ENCODE data around the gene PCAT7.

The PCAT7 gene

DNA sequence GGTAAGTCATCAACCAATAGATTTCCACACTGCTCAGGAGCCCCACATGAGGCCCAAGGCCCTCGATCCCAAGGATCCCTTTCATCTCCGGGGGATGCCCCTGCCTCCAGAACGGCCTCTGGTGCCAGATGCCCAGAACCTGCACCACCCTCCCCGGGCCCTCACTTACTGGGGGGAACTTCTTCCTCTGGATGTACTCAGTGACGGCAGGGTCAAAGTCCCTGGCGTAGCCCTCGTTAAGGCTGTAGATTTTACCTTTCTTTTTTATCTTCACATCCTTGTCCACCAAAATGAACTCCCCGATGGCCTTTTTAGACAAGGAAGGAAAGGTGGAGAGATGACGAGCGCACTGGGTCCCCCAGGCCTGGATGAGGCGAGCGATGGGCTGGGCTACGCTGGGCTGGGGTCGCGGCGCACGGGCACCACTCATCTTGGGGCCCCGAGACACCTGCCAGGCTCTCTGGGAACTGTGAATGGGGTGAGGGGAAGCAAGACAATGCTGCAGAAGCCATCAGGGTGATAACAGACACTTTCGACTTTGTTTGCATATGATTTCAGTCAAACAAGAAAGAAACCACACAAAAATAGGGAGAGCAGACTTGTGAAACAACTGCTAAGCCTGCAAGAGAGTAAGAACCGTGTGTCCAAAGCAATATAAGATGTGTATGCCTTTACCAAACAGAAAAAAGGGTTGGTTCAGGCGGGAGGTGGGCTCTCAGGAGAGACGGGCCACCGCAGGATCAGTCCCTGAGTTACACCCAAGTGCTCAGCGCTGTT is 52.0 kb downstream of the PCAT7 start:
- DNase-seq: no peak

DNA sequence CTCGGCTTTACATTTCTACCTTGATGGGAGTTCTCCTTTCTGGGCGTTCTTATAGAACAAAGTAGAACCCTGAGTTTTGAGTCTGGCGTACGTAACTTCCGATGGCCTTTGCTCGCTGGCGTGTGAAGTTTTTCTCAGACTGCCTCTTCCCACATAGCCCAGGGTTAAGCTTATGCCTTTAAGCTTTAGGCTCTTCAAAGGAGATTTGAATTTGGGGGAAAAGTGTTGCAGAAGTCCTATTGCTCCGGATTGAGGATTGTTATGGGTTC is 52.5 kb downstream of the PCAT7 start:
- DNase-seq: no peak

DNA sequence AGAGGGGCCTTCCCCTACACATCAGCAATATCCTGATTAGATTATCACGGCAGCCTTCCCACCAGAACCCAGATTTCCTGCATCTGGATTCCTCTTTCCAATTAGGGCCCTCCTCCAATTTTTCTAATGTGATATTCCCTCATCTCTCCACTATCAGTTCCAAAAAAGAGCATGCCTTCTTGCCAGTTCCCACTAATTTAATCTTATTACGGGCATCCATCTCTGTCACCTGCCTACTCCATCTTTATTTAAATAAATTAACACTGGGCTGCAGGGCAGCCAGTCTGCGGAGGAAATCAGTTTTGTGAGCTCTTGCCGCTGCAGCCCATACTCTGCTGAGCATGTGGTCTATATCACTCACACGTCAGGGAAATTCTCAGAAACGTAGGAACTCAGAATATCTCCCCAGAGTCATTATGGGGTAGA is 55.3 kb downstream of the PCAT7 start:
- DNase-seq: no peak

- DNase-seq: no peak
Observed at GRCh38 chr9:94611638-94612068, 56.8 kb downstream of the PCAT7 start.

GRCh38 chr9:94612071-94612470 is 57.2 kb downstream of the PCAT7 start:
- DNase-seq: no peak

GRCh38 chr9:94613003-94613402 is 58.1 kb downstream of the PCAT7 start:
- no peak for DNase-seq

DNA sequence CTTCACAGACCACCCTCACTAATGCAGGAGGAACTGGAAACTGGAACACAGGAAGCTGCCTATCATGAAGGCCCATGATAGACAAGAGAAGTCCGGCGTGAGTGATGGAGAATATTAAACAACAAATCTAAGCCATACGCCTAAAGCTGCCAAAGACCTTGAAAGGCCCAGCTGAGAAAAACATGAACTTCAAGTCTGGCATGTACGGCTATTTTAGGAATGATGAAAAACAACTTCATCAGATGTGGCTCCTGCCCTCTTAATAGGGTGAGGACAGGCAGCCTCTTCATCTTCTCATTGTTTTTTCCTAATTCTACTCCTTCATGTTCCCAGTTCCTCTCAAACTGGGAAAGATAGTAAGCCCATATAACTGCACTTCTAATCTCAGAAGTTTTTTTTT is 64.1 kb downstream of the PCAT7 start:
- DNase-seq: no peak
